Spinal cord (tissue), 10 donors: Measurements from ENCODE around the gene IFI16. TPM values are rescaled to one million over a fixed set of nuclear protein-coding genes. Genes with fewer than 3 reads are reported as not detected.

Source experiments
- DNase-seq, 6 donors: peaks; one replicate each; pipeline versions ENCODE4 v3.0.0 to v3.0.0-alpha.2; 2013 to 2015; ENCODE audit warnings: low spot score in 6 of 6, low read depth in 4 of 6
- H3K27ac ChIP-seq: one replicate; pipeline ENCODE4 v1.5.1; 2013; ENCODE audit warnings: low read depth, low read length, control low read depth
- H3K27me3 ChIP-seq: one replicate; pipeline ENCODE4 v1.6.1; 2013; ENCODE audit warnings: low read length; ENCODE audit not compliant: control insufficient read depth, insufficient read depth
- H3K36me3 ChIP-seq: one replicate; pipeline ENCODE4 v1.6.1; 2013; ENCODE audit warnings: low read length; ENCODE audit not compliant: control insufficient read depth, insufficient read depth
- H3K4me1 ChIP-seq: one replicate; pipeline ENCODE4 v1.6.1; 2013; ENCODE audit warnings: low read length; ENCODE audit not compliant: control insufficient read depth, insufficient read depth
- H3K4me3 ChIP-seq: one replicate; pipeline ENCODE4 v1.5.1; 2013; ENCODE audit warnings: low read depth, low read length, control low read depth
- H3K9me3 ChIP-seq: one replicate; pipeline ENCODE4 v1.6.1; 2013; ENCODE audit warnings: low read length; ENCODE audit not compliant: control insufficient read depth, insufficient read depth
- WGBS: methylation state at CpG from one replicate; pipeline ENCODE4 v1.1.5; 2013; ENCODE audit warnings: missing lambda C conversion rate; ENCODE audit not compliant: insufficient coverage; 5-methylcytosine and 5-hydroxymethylcytosine counted together
- polyA plus RNA-seq, 2 donors: library from polyadenylated mRNA; unstranded; fragments of 120-200 nt; gene quantifications; one replicate each; pipeline ENCODE4 v1.2.1, GENCODE V29; 2013; ENCODE audit not compliant: insufficient read length in 2 of 2
- total RNA-seq, 2 donors: library from RNA; depleted of rRNA in 1 of 2; stranded (reverse); fragments of 120-200 nt in 1 of 2; fragments of >200 nt in 1 of 2; gene quantifications; one replicate each; pipeline versions ENCODE4 v1.2.3 to v1.2.4, GENCODE V29; 2013 to 2014
- donor health status: healthy.

IFI16 gene
- total and polyA plus RNA-seq, 4 donors: 23.9 to 34.7 (median 31.0) TPM

GRCh38 chr1:159051436-159051835 lies 41.7 kb downstream of the IFI16 start:
- Histone ChIP-seq H3K4me1 (no peaks in the 10 kb centered on the region), H3K27me3 (no peaks in the 10 kb centered on the region), H3K27ac (no peak overlapping the region), H3K9me3 (no peaks in the 10 kb centered on the region), H3K4me3 (no peak overlapping the region), H3K36me3 (no peaks in the 10 kb centered on the region)
- WGBS: 100% methylated on average over 1 of the region's 2 CpGs
- no peak for DNase-seq

GRCh38 chr1:159054427-159054826 lies 44.7 kb downstream of the IFI16 start:
- DNase-seq: peak in 1 of 6 donors; percentile 17
- Histone ChIP-seq H3K4me1 (no peaks in the 10 kb centered on the region), H3K27ac (no peak overlapping the region), H3K9me3 (no peaks in the 10 kb centered on the region), H3K36me3 (no peaks in the 10 kb centered on the region), H3K4me3 (no peak overlapping the region), H3K27me3 (no peaks in the 10 kb centered on the region)
- WGBS: no CpG with 5 or more reads among the region's 2 CpGs

GRCh38 chr1:159055181-159055641 lies 45.5 kb downstream of the IFI16 start:
- no peak overlapping the region for H3K27ac ChIP-seq
- peak in 4 of 6 donors; percentile 4 to 90 (median 14) for DNase-seq
- no peaks in the 10 kb centered on the region for H3K27me3 ChIP-seq
- WGBS: 43% methylated on average over 2 of the region's 5 CpGs
- H3K36me3 ChIP-seq: no peaks in the 10 kb centered on the region
- H3K4me1 ChIP-seq: no peaks in the 10 kb centered on the region
- H3K4me3 ChIP-seq: no peak overlapping the region
- no peaks in the 10 kb centered on the region for H3K9me3 ChIP-seq

GRCh38 chr1:159056069-159056698 lies 46.5 kb downstream of the IFI16 start:
- Histone ChIP-seq H3K4me3 (no peak overlapping the region), H3K27me3 (no peaks in the 10 kb centered on the region), H3K4me1 (no peaks in the 10 kb centered on the region), H3K36me3 (no peaks in the 10 kb centered on the region), H3K27ac (no peak overlapping the region), H3K9me3 (no peaks in the 10 kb centered on the region)
- 85% methylated on average over 7 of the region's 7 CpGs for WGBS
- DNase-seq: no peak

- H3K36me3 ChIP-seq: no peaks in the 10 kb centered on the region
- no peak overlapping the region for H3K4me3 ChIP-seq
- no peak for DNase-seq
- 100% methylated on average over 2 of the region's 7 CpGs for WGBS
- no peak overlapping the region for H3K27ac ChIP-seq
- no peaks in the 10 kb centered on the region for H3K9me3 ChIP-seq
- no peaks in the 10 kb centered on the region for H3K27me3 ChIP-seq
- H3K4me1 ChIP-seq: no peaks in the 10 kb centered on the region
These were observed 49.0 kb downstream of the IFI16 start for GRCh38 chr1:159058751-159059150.

- Histone ChIP-seq H3K9me3 (no peaks in the 10 kb centered on the region), H3K27ac (no peak overlapping the region), H3K27me3 (no peaks in the 10 kb centered on the region), H3K4me1 (no peaks in the 10 kb centered on the region), H3K4me3 (no peak overlapping the region), H3K36me3 (no peaks in the 10 kb centered on the region)
- WGBS: no CpG with 5 or more reads among the region's 8 CpGs
- no peak for DNase-seq
These were observed 55.4 kb downstream of the IFI16 start for GRCh38 chr1:159065106-159065505.

- no peaks in the 10 kb centered on the region for H3K4me1 ChIP-seq
- peak in 1 of 6 donors; percentile 20 for DNase-seq
- no peaks in the 10 kb centered on the region for H3K27me3 ChIP-seq
- H3K27ac ChIP-seq: no peak overlapping the region
- H3K36me3 ChIP-seq: no peaks in the 10 kb centered on the region
- WGBS: 79% methylated on average over 3 of the region's 4 CpGs
- H3K4me3 ChIP-seq: no peak overlapping the region
- H3K9me3 ChIP-seq: no peaks in the 10 kb centered on the region
These were observed 56.4 kb downstream of the IFI16 start for GRCh38 chr1:159066108-159066507.

GRCh38 chr1:159067699-159068621 lies 58.3 kb downstream of the IFI16 start:
- no peak for DNase-seq
- H3K27ac ChIP-seq: no peak overlapping the region
- 79% methylated on average over 4 of the region's 6 CpGs for WGBS

GRCh38 chr1:159068886-159069285 lies 59.2 kb downstream of the IFI16 start:
- H3K4me3 ChIP-seq: no peak overlapping the region
- no peaks in the 10 kb centered on the region for H3K4me1 ChIP-seq
- no peak overlapping the region for H3K27ac ChIP-seq
- no peaks in the 10 kb centered on the region for H3K36me3 ChIP-seq
- no CpG with 5 or more reads among the region's 2 CpGs for WGBS
- DNase-seq: no peak
- H3K9me3 ChIP-seq: no peaks in the 10 kb centered on the region
- H3K27me3 ChIP-seq: no peaks in the 10 kb centered on the region

More at GRCh38 chr1:159067699-159068621, 58.3 kb downstream of the IFI16 start:
- H3K4me3 ChIP-seq: no peak overlapping the region
- H3K9me3 ChIP-seq: no peaks in the 10 kb centered on the region
- no peaks in the 10 kb centered on the region for H3K36me3 ChIP-seq
- no peaks in the 10 kb centered on the region for H3K27me3 ChIP-seq
- H3K4me1 ChIP-seq: no peaks in the 10 kb centered on the region
